ENCODE data around the gene CTSA. TPM values are rescaled to one million over a fixed set of nuclear protein-coding genes. Genes with fewer than 3 reads are reported as not detected.
A peak's percentile ranks its signal among the peaks of the same experiment; 100 is the strongest.

Gene CTSA
- total RNA-seq, 2 experiments from 2014 or later: 40.3 to 42.6 TPM

DNA sequence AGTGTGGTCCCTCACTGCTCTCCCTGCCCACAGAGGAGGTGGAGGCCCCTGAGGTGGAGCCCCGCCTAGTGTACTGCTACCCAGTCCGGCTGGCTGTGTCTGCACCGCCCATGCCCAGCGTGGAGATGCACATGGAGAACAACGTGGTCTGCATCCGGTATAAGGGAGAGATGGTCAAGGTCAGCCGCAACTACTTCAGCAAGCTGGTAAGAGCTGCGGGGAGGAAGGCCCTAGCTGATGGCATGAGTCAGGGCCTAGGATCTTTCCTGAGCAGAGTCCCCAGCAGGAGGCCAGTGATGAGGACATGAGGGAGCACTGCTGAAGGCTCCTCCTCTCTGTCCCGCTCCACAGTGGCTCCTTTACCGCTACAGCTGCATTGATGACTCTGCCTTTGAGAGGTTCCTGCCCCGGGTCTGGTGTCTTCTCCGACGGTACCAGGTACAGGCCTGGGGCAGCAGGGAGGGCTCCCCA lies 54.6 kb downstream of the CTSA start:
- Mint-ChIP-seq H3K9me3 (no peaks in the 10 kb centered on the region), H3K36me3 (ENCODE audit: low read depth) (peaks cover 77% of the 10 kb centered on the region), H3K4me1 (ENCODE audit: low read depth) (peaks cover 4% of the 10 kb centered on the region), H3K27ac (peak overlapping the region; percentile 27), H3K4me3 (no peak overlapping the region), H3K27me3 (no peaks in the 10 kb centered on the region)
- DNase-seq: peak in 2 of 14 experiments; percentile 44 to 56
- Histone ChIP-seq H3K4me1 (ENCODE audit: insufficient read depth, low read length) (peaks cover 22% of the 10 kb centered on the region), H3K36me3 (ENCODE audit: insufficient read depth, low read length) (peaks cover 95% of the 10 kb centered on the region), H3K9me3 (ENCODE audit: control insufficient read depth in 1 of 2, insufficient read depth in 1 of 2, low read length in 2 of 2) (no peaks in the 10 kb centered on the region), H3K27me3 (ENCODE audit: control insufficient read depth in 1 of 2, insufficient read depth in 2 of 2, low read length in 2 of 2) (no peaks in the 10 kb centered on the region), H3K27ac (ENCODE audit: low read depth in 1 of 2, low read length in 2 of 2) (no peak overlapping the region), H3K4me3 (ENCODE audit: low read length) (no peak overlapping the region)
- no peak for ATAC-seq (ENCODE audit: poor library complexity)
- ChIA-PET POLR2A (interaction anchor here (0.8 to 10.5 kb wide), 2 partner anchors 10 to 25 kb away, joined by 4 to 120 read pairs; partner anchors contain the start of gene PCIF1), CTCF (interaction anchor here (1.0 kb wide), 1 partner anchor 147 kb away, joined by 3 read pairs; no protein-coding TSS in a partner anchor)
- TF ChIP-seq, protein P1, sequence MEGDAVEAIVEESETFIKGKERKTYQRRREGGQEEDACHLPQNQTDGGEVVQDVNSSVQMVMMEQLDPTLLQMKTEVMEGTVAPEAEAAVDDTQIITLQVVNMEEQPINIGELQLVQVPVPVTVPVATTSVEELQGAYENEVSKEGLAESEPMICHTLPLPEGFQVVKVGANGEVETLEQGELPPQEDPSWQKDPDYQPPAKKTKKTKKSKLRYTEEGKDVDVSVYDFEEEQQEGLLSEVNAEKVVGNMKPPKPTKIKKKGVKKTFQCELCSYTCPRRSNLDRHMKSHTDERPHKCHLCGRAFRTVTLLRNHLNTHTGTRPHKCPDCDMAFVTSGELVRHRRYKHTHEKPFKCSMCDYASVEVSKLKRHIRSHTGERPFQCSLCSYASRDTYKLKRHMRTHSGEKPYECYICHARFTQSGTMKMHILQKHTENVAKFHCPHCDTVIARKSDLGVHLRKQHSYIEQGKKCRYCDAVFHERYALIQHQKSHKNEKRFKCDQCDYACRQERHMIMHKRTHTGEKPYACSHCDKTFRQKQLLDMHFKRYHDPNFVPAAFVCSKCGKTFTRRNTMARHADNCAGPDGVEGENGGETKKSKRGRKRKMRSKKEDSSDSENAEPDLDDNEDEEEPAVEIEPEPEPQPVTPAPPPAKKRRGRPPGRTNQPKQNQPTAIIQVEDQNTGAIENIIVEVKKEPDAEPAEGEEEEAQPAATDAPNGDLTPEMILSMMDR (IDR thresholded peaks at IDR 0.05): no peak
- intact Hi-C loops (cut with DNase I, micrococcal nuclease): no loop called here

GRCh38 chr20:45946149-45946970 lies 55.2 kb downstream of the CTSA start:
- no peak overlapping the region for H3K4me3 ChIP-seq (ENCODE audit: low read length)
- Mint-ChIP-seq H3K4me1 (ENCODE audit: low read depth) (peaks cover 4% of the 10 kb centered on the region), H3K27ac (peak overlapping the region; percentile 27), H3K4me3 (no peak overlapping the region), H3K9me3 (no peaks in the 10 kb centered on the region), H3K27me3 (no peaks in the 10 kb centered on the region), H3K36me3 (ENCODE audit: low read depth) (peaks cover 76% of the 10 kb centered on the region)
- DNase-seq: peak in 6 of 14 experiments; percentile 15 to 81 (median 50)
- TF ChIP-seq, protein P1 (IDR thresholded peaks at IDR 0.05): no peak
- ATAC-seq (ENCODE audit: poor library complexity): peak; percentile 51
- no peaks in the 10 kb centered on the region for H3K9me3 ChIP-seq (ENCODE audit: control insufficient read depth in 1 of 2, insufficient read depth in 1 of 2, low read length in 2 of 2)
- peaks cover 94% of the 10 kb centered on the region for H3K36me3 ChIP-seq (ENCODE audit: insufficient read depth, low read length)
- ChIA-PET CTCF (no interaction called here), POLR2A (interaction anchor here (0.8 to 10.5 kb wide), 3 partner anchors 10 to 65 kb away, joined by 3 to 120 read pairs (median 4); partner anchors contain the start of gene PCIF1)
- no peak overlapping the region for H3K27ac ChIP-seq (ENCODE audit: low read depth in 1 of 2, low read length in 2 of 2)
- intact Hi-C loops (cut with DNase I, micrococcal nuclease): no loop called here
- H3K27me3 ChIP-seq (ENCODE audit: control insufficient read depth in 1 of 2, insufficient read depth in 2 of 2, low read length in 2 of 2): no peaks in the 10 kb centered on the region
- peaks cover 22% of the 10 kb centered on the region for H3K4me1 ChIP-seq (ENCODE audit: insufficient read depth, low read length)

DNA sequence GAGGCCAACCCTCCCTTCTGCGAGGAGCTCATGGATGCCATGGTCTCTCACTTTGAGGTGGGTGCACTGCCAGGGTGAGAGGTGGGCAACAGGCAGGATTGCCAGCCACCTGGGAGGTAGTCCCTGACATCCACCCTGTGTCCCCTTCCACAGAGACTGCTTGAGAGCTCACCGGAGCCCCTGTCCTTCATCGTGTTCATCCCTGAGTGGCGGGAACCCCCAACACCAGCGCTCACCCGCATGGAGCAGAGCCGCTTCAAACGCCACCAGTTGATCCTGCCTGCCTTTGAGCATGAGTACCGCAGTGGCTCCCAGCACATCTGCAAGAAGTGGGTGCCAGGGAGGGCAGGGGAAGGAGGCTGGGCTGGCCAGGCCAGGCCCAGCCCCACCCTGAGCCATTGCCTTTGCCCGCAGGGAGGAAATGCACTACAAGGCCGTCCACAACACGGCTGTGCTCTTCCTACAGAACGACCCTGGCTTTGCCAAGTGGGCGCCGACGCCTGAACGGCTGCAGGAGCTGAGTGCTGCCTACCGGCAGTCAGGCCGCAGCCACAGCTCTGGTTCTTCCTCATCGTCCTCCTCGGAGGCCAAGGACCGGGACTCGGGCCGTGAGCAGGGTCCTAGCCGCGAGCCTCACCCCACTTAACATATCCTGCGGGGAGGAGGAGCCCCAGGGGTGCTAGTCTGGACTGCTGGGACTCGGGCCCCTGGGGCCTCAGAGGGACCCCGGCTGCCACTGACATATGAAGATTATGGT lies 56.2 kb downstream of the CTSA start:
- Histone ChIP-seq H3K27ac (ENCODE audit: low read depth in 1 of 2, low read length in 2 of 2) (no peak overlapping the region), H3K9me3 (ENCODE audit: control insufficient read depth in 1 of 2, insufficient read depth in 1 of 2, low read length in 2 of 2) (no peaks in the 10 kb centered on the region), H3K4me1 (ENCODE audit: insufficient read depth, low read length) (peaks cover 31% of the 10 kb centered on the region), H3K4me3 (ENCODE audit: low read length) (no peak overlapping the region), H3K36me3 (ENCODE audit: insufficient read depth, low read length) (peaks cover 99% of the 10 kb centered on the region), H3K27me3 (ENCODE audit: control insufficient read depth in 1 of 2, insufficient read depth in 2 of 2, low read length in 2 of 2) (no peaks in the 10 kb centered on the region)
- no peaks in the 10 kb centered on the region for H3K9me3 Mint-ChIP-seq
- CTCF ChIA-PET: no interaction called here
- ATAC-seq (ENCODE audit: poor library complexity): no peak
- POLR2A ChIA-PET: interaction anchor here (1.5 to 10.5 kb wide), 2 partner anchors 11 to 65 kb away, joined by 3 to 120 read pairs; partner anchors contain the start of gene PCIF1
- TF ChIP-seq, protein P1 (IDR thresholded peaks at IDR 0.05): no peak
- DNase-seq: peak in 1 of 14 experiments; percentile 11
- H3K27me3 Mint-ChIP-seq: no peaks in the 10 kb centered on the region
- intact Hi-C loops (cut with DNase I, micrococcal nuclease): no loop called here
- peaks cover 4% of the 10 kb centered on the region for H3K4me1 Mint-ChIP-seq (ENCODE audit: low read depth)
- H3K36me3 Mint-ChIP-seq (ENCODE audit: low read depth): peaks cover 85% of the 10 kb centered on the region
- no peak overlapping the region for H3K4me3 Mint-ChIP-seq
- H3K27ac Mint-ChIP-seq: no peak overlapping the region
